ENCODE measurements around the gene MTO1.
"Not testable (repeated sequence)": the region's sequence is repeated elsewhere in the genome, so short reads cannot be mapped to it uniquely, and the experiment has no call there.

MTO1 gene

DNA sequence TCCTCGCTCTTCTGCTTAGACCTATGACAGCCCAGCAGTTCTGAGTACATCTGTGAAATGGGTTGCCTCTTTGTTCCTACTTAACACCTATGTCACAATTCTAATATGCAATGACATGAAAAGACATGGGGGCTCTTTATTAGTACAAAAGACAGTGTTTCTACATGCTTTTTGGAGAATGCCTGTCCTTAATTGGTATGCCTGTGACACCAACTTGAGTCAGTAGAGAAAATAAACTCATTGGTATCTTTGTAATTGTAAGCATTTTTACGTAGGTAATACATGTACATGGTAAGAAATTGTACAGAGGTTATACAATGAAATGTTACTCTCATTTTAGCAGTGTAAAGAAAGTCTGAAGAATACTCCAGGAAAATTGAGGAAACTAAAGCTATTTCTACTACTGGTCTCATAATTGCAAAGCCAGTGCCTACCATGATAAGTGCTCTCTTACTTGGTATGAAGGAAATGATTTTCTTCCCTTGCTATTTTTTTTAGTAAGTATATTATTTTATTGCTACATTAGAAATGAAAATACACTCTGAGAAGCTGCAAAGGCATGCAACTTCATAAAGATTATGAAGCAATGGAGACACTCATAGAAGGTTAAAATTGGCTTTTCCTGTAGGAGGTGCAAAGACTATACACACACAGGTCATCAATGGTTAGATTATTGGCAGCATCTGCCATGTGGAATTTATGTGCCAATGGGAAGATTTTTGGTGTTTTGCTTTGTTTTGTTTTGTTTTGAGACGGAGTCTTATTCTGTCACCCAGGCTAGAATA lies 64.2 kb downstream of the MTO1 start:
- DNase-seq (ENCODE audit: low spot score) = no peak

DNA sequence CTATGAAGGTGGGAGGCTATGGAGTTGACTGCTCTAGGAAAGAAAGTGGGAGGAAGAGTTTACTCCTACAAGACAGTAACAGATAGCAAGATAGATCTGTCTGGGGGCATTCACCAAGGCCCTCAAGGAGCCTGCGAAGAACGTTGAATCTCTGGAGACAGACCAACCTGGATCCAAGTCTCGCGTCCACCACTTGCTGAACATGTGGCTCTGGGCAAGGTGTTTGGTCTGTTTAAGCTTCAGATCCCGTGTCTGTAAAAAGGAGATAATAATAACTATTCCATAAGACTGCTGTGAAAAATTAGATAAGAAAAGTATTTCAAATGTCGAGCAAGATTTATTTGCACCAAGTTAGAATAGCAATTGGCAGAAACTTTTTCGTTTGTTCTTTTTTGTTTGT lies 67.4 kb downstream of the MTO1 start:
- no peak for DNase-seq (ENCODE audit: low spot score)

DNA sequence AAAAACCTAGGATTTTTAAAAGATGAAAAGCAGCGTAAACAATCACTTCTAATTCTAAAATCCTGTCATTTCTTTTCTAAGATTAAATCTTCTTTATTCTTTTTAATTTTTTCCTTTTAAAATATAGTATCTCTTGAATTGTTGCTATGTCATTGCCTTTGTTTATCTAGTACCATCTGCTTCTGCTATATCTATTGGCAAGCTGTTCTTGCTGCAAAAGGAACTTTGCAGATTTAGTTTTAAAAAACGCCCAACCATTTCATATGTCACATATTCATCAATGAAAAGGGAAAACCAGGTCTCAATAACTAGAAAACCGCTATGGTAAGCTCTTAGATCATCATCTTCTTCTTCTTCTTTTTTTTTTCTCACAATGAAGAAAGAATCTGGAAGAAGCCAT lies 70.8 kb downstream of the MTO1 start:
- DNase-seq (ENCODE audit: low spot score) = no peak

DNA sequence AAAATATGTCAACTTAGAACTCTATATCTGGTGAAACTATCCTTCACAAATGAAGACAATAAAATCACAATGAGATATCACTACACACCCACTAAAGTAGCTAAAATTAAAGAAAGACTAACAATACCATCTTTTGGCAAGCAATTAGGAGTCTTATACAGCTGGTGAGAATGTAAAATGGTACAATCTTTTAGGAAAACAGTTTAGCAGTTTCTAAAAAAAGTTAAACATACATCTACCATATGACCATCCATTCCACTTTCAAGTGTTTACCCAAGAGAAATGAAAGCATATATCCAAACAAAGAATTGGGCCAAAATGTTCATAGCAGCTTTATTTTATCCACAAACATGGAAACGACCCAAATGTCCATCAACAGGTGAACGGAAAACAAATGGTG lies 73.1 kb downstream of the MTO1 start:
- DNase-seq (ENCODE audit: low spot score) = no peak

DNA sequence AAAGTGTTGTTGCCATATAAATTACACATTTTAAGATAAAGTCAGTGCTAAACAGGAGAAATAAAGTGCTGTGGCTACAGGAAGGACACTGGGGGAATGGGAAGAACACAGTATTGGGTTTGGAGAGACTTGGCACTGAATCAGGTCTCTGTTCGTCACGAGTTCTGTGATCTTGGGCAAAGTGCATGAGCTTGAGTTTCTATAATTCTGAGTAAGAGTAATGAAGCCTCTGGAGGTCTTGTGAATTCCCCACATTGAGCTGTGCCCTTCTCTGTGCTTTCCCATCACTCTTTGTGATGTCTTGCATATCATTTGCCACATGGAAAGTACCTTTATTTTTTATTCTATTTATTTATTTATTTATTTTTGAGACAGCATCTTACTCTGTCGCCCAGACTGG lies 76.1 kb downstream of the MTO1 start:
- no peak for DNase-seq (ENCODE audit: low spot score)

DNA sequence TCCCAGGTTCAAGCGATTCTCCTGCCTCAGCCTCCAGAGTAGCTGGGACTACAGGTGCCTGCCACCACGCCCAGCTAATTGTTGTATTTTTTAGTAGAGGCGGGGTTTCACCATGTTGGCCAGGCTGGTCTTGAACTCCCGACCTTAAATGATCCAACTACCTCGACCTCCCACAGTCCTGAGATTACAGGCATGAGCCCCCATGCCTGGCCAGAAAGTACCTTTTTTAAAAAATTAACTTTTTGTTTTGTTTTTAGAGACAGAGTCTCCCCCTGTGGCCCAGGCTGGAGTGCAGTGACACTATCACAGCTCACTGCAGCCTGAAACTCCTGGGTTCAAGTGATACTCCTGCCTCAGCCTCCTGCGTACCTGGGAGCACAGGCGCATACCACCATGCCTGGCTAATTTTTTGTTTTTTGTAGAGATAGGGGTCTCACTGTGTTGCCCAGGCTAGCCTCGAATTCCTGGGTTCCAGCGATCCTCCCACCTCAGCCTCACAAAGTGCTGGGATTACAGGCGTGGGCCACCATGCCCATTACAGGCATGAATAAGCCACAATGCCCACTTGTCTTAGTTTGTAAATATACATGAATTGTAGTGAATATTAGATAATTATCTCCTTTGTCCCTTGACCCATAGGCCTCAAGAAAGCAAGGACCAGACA lies 76.7 kb downstream of the MTO1 start:
- no peak for DNase-seq (ENCODE audit: low spot score)

DNA sequence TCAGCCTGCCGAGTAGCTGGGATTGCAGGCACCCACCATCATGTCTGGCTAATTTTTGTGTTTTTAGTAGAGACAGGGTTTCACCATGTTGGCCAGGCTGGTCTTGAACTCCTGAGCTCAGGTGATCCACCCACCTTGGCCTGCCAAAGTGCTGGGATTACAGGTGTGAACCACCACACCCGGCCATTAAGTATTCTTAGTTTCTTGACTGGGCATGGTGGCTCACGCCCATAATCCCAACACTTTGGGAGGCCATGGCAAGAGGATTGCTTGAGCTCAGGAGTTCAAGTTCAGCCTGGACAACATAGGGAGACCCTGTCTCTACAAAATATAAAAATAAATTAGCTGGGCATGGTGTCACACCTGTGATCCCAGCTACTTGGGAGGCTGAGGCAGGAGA lies 80.9 kb downstream of the MTO1 start:
- not testable (repeated sequence) for DNase-seq (ENCODE audit: low spot score)

DNA sequence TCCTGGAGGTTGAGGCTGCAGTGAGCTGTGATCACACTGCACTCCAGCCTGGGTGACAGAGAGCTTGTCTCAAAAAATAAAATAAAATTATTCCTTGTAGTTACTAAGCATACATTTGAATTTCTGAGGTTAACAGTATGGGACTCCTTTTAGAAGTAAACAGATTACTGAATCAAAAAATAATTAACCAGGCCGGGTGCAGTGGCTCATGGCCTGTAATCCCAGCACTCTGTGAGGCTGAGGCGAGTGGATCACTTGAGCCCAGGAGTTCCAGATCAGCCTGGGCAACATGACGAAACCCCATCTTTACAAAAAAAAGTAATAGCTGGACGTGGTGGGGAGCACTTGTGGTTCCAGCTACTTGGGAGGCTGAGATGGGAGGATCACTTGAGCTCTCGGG lies 81.4 kb downstream of the MTO1 start:
- DNase-seq (ENCODE audit: low spot score) = no peak

DNA sequence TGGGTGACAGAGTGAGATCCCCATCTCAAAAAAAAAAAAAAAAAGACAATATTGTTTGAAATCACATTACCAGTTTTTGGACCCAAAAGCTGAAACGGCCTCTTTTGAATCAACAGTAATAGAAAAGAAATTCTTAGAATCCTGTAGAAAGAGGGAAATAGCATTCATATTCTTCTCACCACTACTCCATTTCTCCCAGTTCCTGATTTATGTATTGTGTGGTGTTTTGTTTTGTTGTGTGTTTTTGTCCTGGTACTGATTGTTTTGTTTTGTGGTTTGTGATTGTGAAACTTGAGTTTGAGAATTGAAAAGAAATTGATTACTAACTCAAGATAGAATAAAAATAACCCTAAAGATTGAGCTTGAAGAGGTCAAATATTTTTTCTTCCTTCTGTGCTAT lies 85.5 kb downstream of the MTO1 start:
- no peak for DNase-seq (ENCODE audit: low spot score)

DNA sequence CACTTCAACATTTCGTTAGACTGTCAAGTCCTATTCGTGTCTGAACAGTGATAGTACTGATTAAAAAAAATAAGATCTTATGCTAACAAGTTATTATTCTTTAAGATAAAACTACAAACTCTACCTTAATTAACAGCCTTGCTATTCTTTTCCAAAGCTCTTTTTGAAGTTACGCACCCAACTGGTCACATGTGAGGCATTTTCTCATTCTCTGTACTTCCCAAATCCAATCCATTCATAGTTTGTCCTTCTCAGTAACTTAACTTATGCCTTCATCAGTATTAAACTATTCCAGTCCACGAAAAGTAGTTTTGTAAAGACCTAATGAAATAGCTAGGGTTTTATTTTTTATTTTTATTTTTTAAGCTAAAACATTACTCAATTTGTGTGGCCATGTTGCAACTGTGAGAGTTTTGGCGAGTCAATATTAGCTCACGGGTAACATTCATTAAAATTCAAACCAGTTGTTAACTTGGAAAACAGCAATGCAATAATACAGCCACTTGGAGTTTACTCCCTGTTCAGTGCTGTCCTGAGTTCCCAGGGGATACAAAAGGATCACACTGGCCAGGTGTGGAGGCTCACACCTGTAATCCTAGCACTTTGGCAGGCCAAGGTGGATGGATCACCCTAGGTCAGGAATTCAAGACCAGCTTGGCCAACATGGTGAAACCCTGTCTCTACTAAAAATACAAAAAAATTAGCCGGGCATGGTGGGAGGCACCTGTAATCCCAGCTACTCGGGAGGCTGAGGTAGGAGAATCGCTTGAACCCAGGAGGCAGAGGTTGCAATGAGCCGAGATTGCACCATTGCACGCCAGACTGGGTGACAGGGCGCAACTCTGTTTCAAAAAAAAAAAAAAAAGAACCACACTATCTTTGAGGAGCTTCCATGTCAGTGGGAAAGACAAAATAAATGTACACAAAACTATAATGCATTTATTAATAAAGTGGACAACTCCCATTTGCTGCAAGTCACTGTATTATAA lies 87.2 kb downstream of the MTO1 start:
- no peak for DNase-seq (ENCODE audit: low spot score)

DNA sequence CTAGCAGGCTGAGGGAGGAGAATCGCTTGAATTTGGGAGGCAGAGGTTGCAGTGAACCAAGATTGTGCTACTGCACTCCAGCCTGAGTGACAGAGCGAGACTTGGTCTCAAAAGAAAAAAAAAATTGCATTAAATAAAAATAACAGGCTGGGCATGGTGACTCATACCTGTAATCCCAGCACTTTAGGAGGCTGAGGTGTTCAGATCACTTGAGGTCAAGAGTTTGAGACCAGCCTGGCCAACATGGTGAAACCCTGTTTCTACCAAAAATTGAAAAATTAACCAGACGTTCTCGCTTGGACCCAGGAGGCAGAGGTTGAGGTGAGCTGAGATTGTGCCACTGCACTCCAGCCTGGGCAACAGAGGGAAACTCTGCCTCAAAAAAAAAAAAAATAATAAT lies 89.6 kb downstream of the MTO1 start:
- DNase-seq (ENCODE audit: low spot score) = not testable (repeated sequence)

DNA sequence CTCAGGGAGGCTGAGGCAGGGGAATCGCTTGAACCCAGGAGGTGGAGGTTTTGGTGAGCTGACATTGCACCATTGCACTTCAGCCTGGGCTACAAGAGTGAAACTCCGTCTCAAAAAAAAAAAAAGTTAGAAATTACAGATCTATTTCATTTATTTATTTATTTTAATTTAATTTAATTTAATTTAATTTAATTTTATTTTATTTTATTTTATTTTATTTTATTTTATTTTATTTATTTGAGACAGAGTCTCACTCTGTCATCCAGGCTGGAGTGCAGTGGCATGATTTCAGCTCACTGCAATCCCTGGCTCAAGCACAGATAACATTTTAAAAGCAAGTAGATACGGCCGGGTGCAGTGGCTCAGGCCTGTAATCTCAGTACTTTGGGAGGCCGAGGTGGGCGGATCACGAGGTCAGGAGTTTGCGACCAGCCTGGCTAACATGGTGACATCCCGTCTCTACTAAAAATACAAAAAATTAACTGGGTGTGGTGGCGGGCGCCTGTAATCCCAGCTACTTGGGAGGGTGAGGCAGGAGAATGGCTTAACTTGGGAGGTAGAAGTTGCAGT lies 93.9 kb downstream of the MTO1 start:
- DNase-seq (ENCODE audit: low spot score) = not testable (repeated sequence)

DNA sequence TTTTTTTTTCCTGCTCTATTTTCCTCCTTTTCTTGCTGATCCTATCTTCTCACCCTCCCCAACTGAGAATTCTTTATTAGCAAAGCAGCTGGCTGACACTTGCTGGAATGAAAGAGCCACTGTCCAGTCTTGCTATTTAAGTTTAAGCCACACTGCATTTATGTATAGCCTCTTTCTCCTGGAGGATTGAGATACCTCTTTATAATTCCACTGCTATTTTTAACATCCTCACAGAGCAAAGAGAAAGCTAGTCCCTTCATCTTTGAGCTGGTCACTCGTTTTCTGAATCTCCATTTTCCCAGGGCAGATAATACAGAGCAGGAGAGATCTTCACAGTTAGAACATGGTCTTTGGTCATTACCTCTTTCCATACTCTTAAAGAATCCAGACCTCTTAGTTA lies 95.3 kb downstream of the MTO1 start:
- peak; percentile 60 for DNase-seq (ENCODE audit: low spot score)
